ENCODE data around the gene VWA2.

DNA sequence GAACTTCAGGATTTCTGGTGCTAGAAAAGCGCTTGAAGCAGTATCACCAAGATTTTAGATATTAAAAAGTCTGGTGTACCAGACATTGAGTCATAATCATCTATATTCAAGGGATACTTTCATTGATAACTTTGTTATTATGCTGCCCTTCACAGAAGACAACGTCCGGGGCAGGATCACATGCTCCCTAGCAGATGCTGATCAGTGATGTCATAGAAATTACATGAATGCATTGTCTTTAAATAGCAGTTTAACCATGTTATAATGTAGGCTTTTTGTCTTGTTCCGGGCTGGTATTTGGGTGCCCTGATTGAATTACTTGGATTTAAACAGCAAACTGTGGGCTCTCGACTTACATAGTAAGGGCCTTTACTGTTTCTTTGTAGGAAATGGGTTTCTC is 54.0 kb downstream of the VWA2 start:
- TF ChIP-seq, protein P1, sequence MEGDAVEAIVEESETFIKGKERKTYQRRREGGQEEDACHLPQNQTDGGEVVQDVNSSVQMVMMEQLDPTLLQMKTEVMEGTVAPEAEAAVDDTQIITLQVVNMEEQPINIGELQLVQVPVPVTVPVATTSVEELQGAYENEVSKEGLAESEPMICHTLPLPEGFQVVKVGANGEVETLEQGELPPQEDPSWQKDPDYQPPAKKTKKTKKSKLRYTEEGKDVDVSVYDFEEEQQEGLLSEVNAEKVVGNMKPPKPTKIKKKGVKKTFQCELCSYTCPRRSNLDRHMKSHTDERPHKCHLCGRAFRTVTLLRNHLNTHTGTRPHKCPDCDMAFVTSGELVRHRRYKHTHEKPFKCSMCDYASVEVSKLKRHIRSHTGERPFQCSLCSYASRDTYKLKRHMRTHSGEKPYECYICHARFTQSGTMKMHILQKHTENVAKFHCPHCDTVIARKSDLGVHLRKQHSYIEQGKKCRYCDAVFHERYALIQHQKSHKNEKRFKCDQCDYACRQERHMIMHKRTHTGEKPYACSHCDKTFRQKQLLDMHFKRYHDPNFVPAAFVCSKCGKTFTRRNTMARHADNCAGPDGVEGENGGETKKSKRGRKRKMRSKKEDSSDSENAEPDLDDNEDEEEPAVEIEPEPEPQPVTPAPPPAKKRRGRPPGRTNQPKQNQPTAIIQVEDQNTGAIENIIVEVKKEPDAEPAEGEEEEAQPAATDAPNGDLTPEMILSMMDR (IDR thresholded peaks at IDR 0.05 in 2 of 3, conservative IDR thresholded peaks at IDR 0.05 in 1 of 3; ENCODE audit: control insufficient read depth in 2 of 3, extremely low read depth in 1 of 3, insufficient read depth in 1 of 3, low read depth in 3 of 3, low read length in 3 of 3) = no peak
- TF ChIP-seq RFX5 (IDR thresholded peaks at IDR 0.05; ENCODE audit: low read depth, low read length) (no peak), EZH2 (IDR thresholded peaks at IDR 0.05; ENCODE audit: borderline replicate concordance, control insufficient read depth, low read depth, low read length) (no peak)
